Tibial nerve (tissue), 3 donors: ENCODE results near the gene PLEKHM1.
"Not testable (repeated sequence)": the region's sequence is repeated elsewhere in the genome, so short reads cannot be mapped to it uniquely, and the experiment has no call there.

Experiments
- CTCF ChIP-seq, 5 experiments: fragments of 200-600 bp in 3 of 5; fragments of 450-650 bp in 2 of 5; sonication (generic) in 3 of 5; IDR thresholded peaks; one replicate each; pipeline ENCODE4 v1.5.1; 2016 to 2019; ENCODE audit warnings: antibody characterized with exemption in 5 of 5, mild to moderate bottlenecking in 3 of 5, moderate library complexity in 2 of 5
- POLR2A ChIP-seq, 2 donors: fragments of 450-650 bp; IDR thresholded peaks; one replicate each; pipeline ENCODE4 v1.6.1; 2017; ENCODE audit warnings: antibody characterized with exemption in 2 of 2, mild to moderate bottlenecking in 2 of 2, moderate library complexity in 2 of 2

- not testable (repeated sequence) for TF ChIP-seq CTCF, POLR2A (IDR thresholded peaks at IDR 0.05)
These were observed 36.2 kb downstream of the PLEKHM1 start for GRCh38 chr17:45454341-45454740.
